H1 (cell line): Measurements from ENCODE around the gene KIDINS220. TPM values are rescaled to one million over a fixed set of nuclear protein-coding genes. Genes with fewer than 3 reads are reported as not detected.

ENCODE experiments used
- ASH2L ChIP-seq: fragments of 200-600, 300-600 bp; sonication (generic); IDR thresholded peaks from one replicate; pipeline ENCODE4 v1.7.1; 2017; ENCODE audit warnings: low read length
- BCL11A ChIP-seq, 2 experiments: IDR thresholded peaks; one replicate each; pipeline ENCODE4 v1.6.1; 2011; ENCODE audit warnings: low read depth in 2 of 2, low read length in 2 of 2, mild to moderate bottlenecking in 2 of 2
- EGR1 ChIP-seq: IDR thresholded peaks from 2 replicates; pipeline ENCODE4 v1.6.1; 2011; ENCODE audit warnings: low read depth, low read length, borderline replicate concordance
- GTF2F1 ChIP-seq: IDR thresholded peaks from 2 replicates; pipeline ENCODE4 v1.6.1; 2012; ENCODE audit warnings: low read depth, low read length, improper control_type of control experiment, borderline replicate concordance
- HDAC2 ChIP-seq, 2 experiments: fragments of 300-600 bp in 1 of 2; sonication (generic) in 1 of 2; IDR thresholded peaks; 2 replicates each; pipeline ENCODE4 v1.6.1; 2011 to 2012; ENCODE audit warnings: low read depth in 2 of 2, low read length in 2 of 2, mild to moderate bottlenecking in 2 of 2, moderate library complexity in 2 of 2, borderline replicate concordance in 1 of 2, inconsistent platforms in 1 of 2
- HDAC6 ChIP-seq: IDR thresholded peaks from one replicate; pipeline ENCODE4 v1.7.1; 2012; ENCODE audit warnings: low read depth, mild to moderate bottlenecking, inconsistent platforms, low read length, moderate library complexity
- JUND ChIP-seq: IDR thresholded peaks from 2 replicates; pipeline ENCODE4 v1.6.1; 2011; ENCODE audit warnings: mild to moderate bottlenecking, improper control_type of control experiment, low read length
- MAFK ChIP-seq: IDR thresholded peaks from 2 replicates; pipeline ENCODE4 v1.6.1; 2012; ENCODE audit warnings: low read depth, mild to moderate bottlenecking, improper control_type of control experiment, low read length
- NANOG ChIP-seq: IDR thresholded peaks from 2 replicates; pipeline ENCODE4 v1.6.1; 2011; ENCODE audit warnings: low read length, low read depth, mild to moderate bottlenecking, inconsistent platforms; ENCODE audit not compliant: insufficient read depth, poor library complexity, severe bottlenecking
- NRF1 ChIP-seq: IDR thresholded peaks from 2 replicates; pipeline ENCODE4 v1.6.1; 2011; ENCODE audit warnings: mild to moderate bottlenecking, low read depth, low read length, improper control_type of control experiment
- PHF8 ChIP-seq: fragments of 200-600 bp; sonication (generic); conservative IDR thresholded peaks from 2 replicates; pipeline ENCODE4 v1.7.1; 2012; ENCODE audit warnings: low read depth, mild to moderate bottlenecking, inconsistent platforms, low read length, moderate library complexity
- POLR2AphosphoS5 ChIP-seq: IDR thresholded peaks from 2 replicates; pipeline ENCODE4 v1.6.1; 2011; ENCODE audit warnings: low read depth, low read length
- RNF2 ChIP-seq: fragments of 200-900, 300-1000 bp; sonication (generic); IDR thresholded peaks from 2 replicates; pipeline ENCODE4 v1.7.1; 2016; ENCODE audit warnings: borderline replicate concordance, low read depth, mild to moderate bottlenecking, antibody characterized with exemption, low read length; ENCODE audit not compliant: poor library complexity, severe bottlenecking; ENCODE audit errors: missing control alignments
- SAP30 ChIP-seq: fragments of 300-600 bp; sonication (generic); IDR thresholded peaks from 2 replicates; pipeline ENCODE4 v1.7.1; 2012; ENCODE audit warnings: low read length, moderate library complexity, mild to moderate bottlenecking, inconsistent platforms; ENCODE audit not compliant: insufficient read depth, insufficient replicate concordance
- SIN3A ChIP-seq, 2 experiments: IDR thresholded peaks in 1 of 2; conservative IDR thresholded peaks in 1 of 2; 2 replicates each; pipeline ENCODE4 v1.6.1; 2011 to 2012; ENCODE audit warnings: low read length in 2 of 2, improper control_type of control experiment in 1 of 2, low read depth in 1 of 2, mild to moderate bottlenecking in 1 of 2
- SP2 ChIP-seq: IDR thresholded peaks from 2 replicates; pipeline ENCODE4 v1.6.1; 2012; ENCODE audit warnings: mild to moderate bottlenecking, low read length, inconsistent platforms
- SP4 ChIP-seq: IDR thresholded peaks from 2 replicates; pipeline ENCODE4 v1.6.1; 2012; ENCODE audit warnings: low read length, inconsistent platforms
- TAF7 ChIP-seq: optimal IDR thresholded peaks from 2 replicates; pipeline ENCODE3; 2011; ENCODE audit warnings: low read depth, mild to moderate bottlenecking, inconsistent platforms, low read length, moderate library complexity, borderline replicate concordance
- TCF12 ChIP-seq: IDR thresholded peaks from 2 replicates; pipeline ENCODE4 v1.6.1; 2011; ENCODE audit warnings: low read depth, mild to moderate bottlenecking, low read length
- TEAD4 ChIP-seq: IDR thresholded peaks from 2 replicates; pipeline ENCODE4 v1.6.1; 2012; ENCODE audit warnings: low read depth, low read length, inconsistent platforms, mixed read lengths
- polyA plus RNA-seq, 7 experiments: library from polyadenylated mRNA; depleted of rRNA in 3 of 7; stranded (reverse) in 5 of 7; unstranded in 2 of 7; fragments of >200 nt in 5 of 7; fragments of 200-250 nt in 2 of 7; gene quantifications; 1 replicate in 5 of 7; 2 replicates in 1 of 7; 4 replicates in 1 of 7; pipeline versions ENCODE4 v1.2.1 to v1.2.3, GENCODE V29; 2011 to 2013; ENCODE audit warnings: missing spikeins in 2 of 7, mixed read lengths in 2 of 7
- total RNA-seq: library from RNA; stranded (reverse); fragmentation: NEBNext Ultra II Directional; extraction: Animal tissue kit (Norgen Biotek cat#: 25700); gene quantifications from 2 replicates; pipeline ENCODE4 v1.2.1, GENCODE V29; 2021

Gene KIDINS220
- total and polyA plus RNA-seq, 2 of the 8 experiments (the other 6 are each of a cell fraction or from before 2014, with no cell fraction given): 21.2 to 27.1 TPM

DNA sequence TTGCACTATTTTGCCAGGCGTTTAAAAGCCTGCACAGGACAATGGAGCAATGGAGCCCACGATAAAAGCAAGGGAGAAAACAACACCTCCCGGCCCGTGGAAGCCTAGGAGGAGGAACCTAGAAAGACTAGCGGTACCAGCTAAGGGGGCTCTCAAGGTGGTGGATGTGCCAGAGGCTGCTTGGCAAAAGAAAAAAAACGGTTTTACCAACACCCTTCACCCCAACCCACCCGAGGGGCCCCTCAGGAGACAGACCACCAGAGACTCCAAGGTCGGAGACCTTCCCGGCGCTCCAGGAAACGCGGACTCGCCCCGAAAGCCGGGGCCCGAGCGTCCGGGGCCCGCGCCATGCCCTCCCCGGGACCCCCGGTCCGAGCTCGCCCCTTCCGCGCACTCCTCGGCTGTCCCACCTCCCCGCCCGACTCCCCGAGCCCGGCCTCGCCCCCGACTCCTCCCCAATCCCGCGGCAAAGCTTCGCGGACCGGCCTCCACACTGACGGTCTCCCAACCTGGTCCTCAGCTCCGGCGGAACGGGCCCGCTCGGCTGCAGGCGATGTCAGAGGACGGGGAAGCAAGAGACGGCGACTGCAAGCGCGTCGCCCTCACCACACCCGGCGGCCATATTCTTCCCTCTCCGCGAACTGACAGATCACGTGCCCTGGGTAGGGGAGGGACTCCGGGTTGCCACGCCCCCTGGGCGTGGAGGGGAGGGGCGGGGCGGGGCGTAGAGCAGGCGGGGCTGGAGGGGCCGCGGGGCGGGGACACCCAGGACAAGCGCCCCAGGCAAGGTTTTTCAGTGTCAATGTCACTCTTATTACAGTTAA, at the start of gene KIDINS220 (continued):
- no peak for TF ChIP-seq TCF12
- no peak for TF ChIP-seq EGR1
- peak in 1 of 2 experiments; percentile 85; a peak in 1 of 4 replicates for TF ChIP-seq HDAC2 (IDR thresholded peaks at IDR 0.05; ENCODE audit: borderline replicate concordance in 1 of 2, low read depth in 2 of 2, low read length in 2 of 2)
- TF ChIP-seq TAF7: peak; percentile 68
- TF ChIP-seq TEAD4: no peak
- no peak for TF ChIP-seq SP2
- TF ChIP-seq SIN3A (conservative IDR thresholded peaks at IDR 0.05 in 1 of 2, IDR thresholded peaks at IDR 0.05 in 1 of 2; ENCODE audit: low read depth in 1 of 2, low read length in 2 of 2): peak; percentile 76 to 91; a peak in 3 of 4 replicates
- TF ChIP-seq GTF2F1: no peak
- TF ChIP-seq BCL11A (IDR thresholded peaks at IDR 0.05; ENCODE audit: low read depth in 2 of 2, low read length in 2 of 2): no peak
- no peak for TF ChIP-seq SAP30
- TF ChIP-seq ASH2L: peak; percentile 99
- TF ChIP-seq PHF8: peak; percentile 74
- TF ChIP-seq SP4: peak; percentile 78; the same call in 1 of the 2 replicates
- TF ChIP-seq MAFK: no peak
- no peak for TF ChIP-seq RNF2
- peak; percentile 82; the same call in 1 of the 2 replicates for TF ChIP-seq POLR2AphosphoS5
- TF ChIP-seq HDAC6: no peak
- TF ChIP-seq JUND: no peak
- no peak for TF ChIP-seq NRF1
- TF ChIP-seq NANOG: no peak
